Epithelial cell of esophagus (primary cell): Measurements from ENCODE around the gene PAK2.
A peak's percentile ranks its signal among the peaks of the same experiment; 100 is the strongest.
"Not testable (repeated sequence)": the region's sequence is repeated elsewhere in the genome, so short reads cannot be mapped to it uniquely, and the experiment has no call there.

ENCODE experiments used
- DNase-seq: peaks from one replicate; pipeline ENCODE4 v3.0.0; 2010; ENCODE audit warnings: low read depth
- H3K4me3 ChIP-seq: 2 replicates; pipeline ENCODE4 v1.5.1; 2011; ENCODE audit warnings: mild to moderate bottlenecking, low read length, control low read depth
- CTCF ChIP-seq: IDR thresholded peaks from 2 replicates; pipeline ENCODE4 v1.5.1; 2011; ENCODE audit warnings: low read depth, mild to moderate bottlenecking, low read length, control low read depth, inconsistent platforms; ENCODE audit not compliant: insufficient read depth; ENCODE audit errors: missing control alignments

Gene PAK2

DNA sequence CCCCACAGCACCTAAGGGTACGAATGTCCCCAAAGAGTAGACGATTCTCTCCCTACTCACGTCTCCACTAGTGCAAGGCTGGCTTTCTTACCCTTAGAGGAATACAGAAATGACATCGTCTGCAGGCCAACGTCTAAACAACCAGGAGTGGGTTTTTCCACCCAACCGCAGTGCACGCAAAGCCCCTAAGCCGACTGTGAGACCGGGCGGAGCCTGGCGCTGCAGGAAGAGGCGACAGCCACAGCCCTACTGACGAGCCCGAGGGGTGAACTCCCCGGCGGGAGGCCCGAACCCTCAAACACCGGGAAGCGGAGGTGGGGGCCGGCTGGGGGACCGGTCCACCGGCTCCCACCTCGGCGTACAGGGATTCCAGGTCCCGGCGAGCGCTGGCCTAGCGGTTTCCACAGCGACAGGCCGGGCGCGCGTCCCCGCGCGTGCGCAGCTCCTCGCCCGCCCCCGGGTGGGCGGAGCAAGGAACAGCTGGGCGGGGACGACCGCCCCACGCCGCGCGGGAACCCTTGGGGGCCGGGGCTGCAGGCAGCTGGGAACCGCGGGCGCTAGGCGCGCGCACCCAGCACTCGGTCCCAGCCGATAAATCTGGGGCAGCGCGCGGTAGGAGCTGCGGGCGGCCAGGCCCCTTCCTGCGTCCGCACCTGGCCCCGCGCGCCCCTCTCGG lies 27.7 kb upstream of the PAK2 start, which contains the start of the genes CEP19 and PIGX:
CEP19 (minus strand) TSS at position 413 of the 676 bp plus-strand sequence. CDS start 3,593 bp downstream, outside the sequence.
PIGX (plus strand) TSS at position 540 of the 676 bp plus-strand sequence.
- peak within 1 kb of the TSS; percentile 85 for H3K4me3 ChIP-seq
- TF ChIP-seq CTCF, result no peak
- peak; percentile 85 for DNase-seq

DNA sequence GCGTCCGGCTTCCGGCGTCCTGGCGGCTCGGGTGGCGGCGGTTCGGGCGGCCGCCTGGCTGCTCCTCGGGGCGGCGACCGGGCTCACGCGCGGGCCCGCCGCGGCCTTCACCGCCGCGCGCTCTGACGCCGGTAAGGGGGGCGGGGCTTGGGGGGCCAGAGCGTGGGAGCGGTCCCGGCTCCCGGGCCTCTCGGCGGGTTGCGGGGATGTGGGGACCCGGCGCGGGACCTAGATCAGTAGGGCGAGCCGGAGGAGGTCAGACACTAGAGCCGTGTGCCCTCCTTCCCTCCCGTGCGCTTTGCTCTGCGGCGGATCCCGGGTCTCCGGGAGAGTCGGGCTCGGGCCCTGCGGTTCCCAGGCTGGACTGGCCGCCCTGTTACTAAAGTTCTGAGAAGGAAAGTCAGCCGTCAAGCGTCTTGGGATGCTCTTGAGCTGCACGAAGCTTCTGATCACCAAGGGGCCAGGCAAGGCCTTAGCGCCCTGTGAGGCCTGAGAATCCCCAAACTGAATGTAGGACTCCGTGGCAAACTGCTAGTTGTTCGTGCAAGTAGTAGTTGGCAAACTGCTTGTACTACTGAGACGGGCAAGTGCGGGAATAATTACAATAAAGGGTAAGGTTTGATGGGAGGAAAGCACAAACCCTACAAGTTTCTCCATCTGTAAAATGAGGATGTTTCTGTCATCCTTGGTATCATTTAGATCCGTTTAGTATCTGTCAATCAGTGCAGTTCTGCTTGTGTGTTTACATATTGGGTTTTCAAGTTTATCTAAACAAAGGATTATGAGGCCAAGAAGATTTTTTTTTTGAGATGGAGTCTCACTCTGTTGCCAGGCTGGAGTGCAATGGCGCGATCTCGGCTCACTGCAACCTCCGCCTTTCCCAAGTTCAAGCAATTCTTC lies 26.9 kb upstream of the PAK2 start:
- no peak for TF ChIP-seq CTCF
- peak overlapping the region; percentile 85 for H3K4me3 ChIP-seq
- peak; percentile 40 for DNase-seq

- not testable (repeated sequence) for DNase-seq, H3K4me3 ChIP-seq
Observed at GRCh38 chr3:196717162-196717561, 22.5 kb upstream of the PAK2 start.

GRCh38 chr3:196721097-196721496 lies 18.6 kb upstream of the PAK2 start:
- DNase-seq, result no peak
- no peak overlapping the region for H3K4me3 ChIP-seq
- no peak for TF ChIP-seq CTCF

DNA sequence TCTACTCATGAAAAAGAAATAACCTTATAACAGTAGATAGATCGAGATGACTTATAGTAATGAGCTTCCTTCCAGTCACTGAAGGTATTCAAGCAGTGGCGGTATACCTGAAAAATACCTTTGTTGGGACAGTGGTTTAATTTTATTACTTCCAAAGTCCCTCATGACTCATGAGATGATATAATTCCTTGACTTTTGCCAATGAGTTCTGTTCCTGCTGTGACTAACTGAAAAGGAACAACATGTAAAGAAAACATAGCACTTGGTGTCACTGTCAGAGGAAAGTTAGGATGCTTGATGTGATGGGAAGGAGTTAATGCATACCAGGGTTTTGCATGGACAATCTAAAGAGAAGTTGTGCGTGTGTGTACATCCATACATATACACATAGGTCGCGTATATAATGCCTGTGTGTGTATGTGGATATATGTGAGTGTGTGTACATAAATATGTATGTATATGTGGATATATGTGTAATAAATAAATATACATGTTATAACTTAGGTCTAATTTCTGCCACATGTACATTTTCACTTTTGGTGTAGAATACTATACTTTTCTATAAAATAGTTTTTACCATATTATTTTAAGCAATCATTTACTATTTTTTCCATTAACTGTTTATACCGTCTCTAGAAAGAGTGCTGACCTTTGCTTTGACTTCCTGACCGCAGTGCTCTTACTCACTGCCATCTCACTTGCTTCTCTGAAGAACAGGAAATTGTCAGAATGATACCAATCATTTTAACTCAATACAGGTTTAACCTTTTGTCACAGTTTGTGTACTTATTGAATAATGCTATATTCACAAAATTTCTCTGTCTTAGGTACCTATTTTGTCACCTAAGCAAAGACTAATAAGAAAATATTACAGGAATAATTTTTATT lies 12.6 kb upstream of the PAK2 start:
- peak; percentile 60 for DNase-seq
- no peak for TF ChIP-seq CTCF
- no peak overlapping the region for H3K4me3 ChIP-seq

- DNase-seq, result no peak
- TF ChIP-seq CTCF, result no peak
- no peak overlapping the region for H3K4me3 ChIP-seq
Observed at GRCh38 chr3:196735751-196736150, 3.9 kb upstream of the PAK2 start.
